ENCODE results near the gene GNAS-AS1. TPM values are rescaled to one million over a fixed set of nuclear protein-coding genes. Genes with fewer than 3 reads are reported as not detected.

GNAS-AS1 gene
- total RNA-seq, 1 experiment from 2014 or later = 1.6 TPM

GRCh38 chr20:58826271-58826670, 24.4 kb downstream of the GNAS-AS1 start:
- H3K27ac Mint-ChIP-seq (ENCODE audit: low read depth, unreplicated experiment) = no peak overlapping the region
- no peak overlapping the region for H3K4me3 Mint-ChIP-seq (ENCODE audit: unreplicated experiment)
- H3K9me3 Mint-ChIP-seq (ENCODE audit: unreplicated experiment) = no peaks in the 10 kb centered on the region
- no peak for DNase-seq (ENCODE audit: unreplicated experiment)
- H3K27me3 Mint-ChIP-seq (ENCODE audit: insufficient read depth, unreplicated experiment) = no peaks in the 10 kb centered on the region
- intact Hi-C loops (cut with micrococcal nuclease) = no loop called here
- peaks cover 6% of the 10 kb centered on the region for H3K36me3 Mint-ChIP-seq (ENCODE audit: insufficient read depth, unreplicated experiment)
- no peaks in the 10 kb centered on the region for H3K4me1 Mint-ChIP-seq (ENCODE audit: insufficient read depth, unreplicated experiment)
- no TSS peak for BruUV-seq (replicated peaks)
- ChIA-PET POLR2A (no interaction called here), CTCF (no interaction called here)
- no peak for TF ChIP-seq CTCF (IDR thresholded peaks at IDR 0.05; ENCODE audit: unreplicated experiment)

GRCh38 chr20:58825450-58825849, 25.3 kb downstream of the GNAS-AS1 start:
- intact Hi-C loops (cut with micrococcal nuclease) = no loop called here
- no peak for DNase-seq (ENCODE audit: unreplicated experiment)
- BruUV-seq (replicated peaks) = no TSS peak
- Mint-ChIP-seq H3K27ac (ENCODE audit: low read depth, unreplicated experiment) (no peak overlapping the region), H3K27me3 (ENCODE audit: insufficient read depth, unreplicated experiment) (no peaks in the 10 kb centered on the region), H3K9me3 (ENCODE audit: unreplicated experiment) (no peaks in the 10 kb centered on the region), H3K4me3 (ENCODE audit: unreplicated experiment) (no peak overlapping the region), H3K4me1 (ENCODE audit: insufficient read depth, unreplicated experiment) (no peaks in the 10 kb centered on the region), H3K36me3 (ENCODE audit: insufficient read depth, unreplicated experiment) (peaks cover 2% of the 10 kb centered on the region)
- no peak for TF ChIP-seq CTCF (IDR thresholded peaks at IDR 0.05; ENCODE audit: unreplicated experiment)
- ChIA-PET CTCF (no interaction called here), POLR2A (no interaction called here)

GRCh38 chr20:58824843-58825242, 25.9 kb downstream of the GNAS-AS1 start:
- intact Hi-C loops (cut with micrococcal nuclease) = no loop called here
- Mint-ChIP-seq H3K4me3 (ENCODE audit: unreplicated experiment) (no peak overlapping the region), H3K9me3 (ENCODE audit: unreplicated experiment) (no peaks in the 10 kb centered on the region), H3K27ac (ENCODE audit: low read depth, unreplicated experiment) (no peak overlapping the region), H3K27me3 (ENCODE audit: insufficient read depth, unreplicated experiment) (no peaks in the 10 kb centered on the region), H3K36me3 (ENCODE audit: insufficient read depth, unreplicated experiment) (peaks cover 4% of the 10 kb centered on the region), H3K4me1 (ENCODE audit: insufficient read depth, unreplicated experiment) (no peaks in the 10 kb centered on the region)
- no peak for TF ChIP-seq CTCF (IDR thresholded peaks at IDR 0.05; ENCODE audit: unreplicated experiment)
- BruUV-seq (replicated peaks) = no TSS peak
- CTCF ChIA-PET = interaction anchor here (0.9 kb wide), 1 partner anchor 13 kb away, joined by 5 read pairs; no protein-coding TSS in a partner anchor
- DNase-seq (ENCODE audit: unreplicated experiment) = no peak
- POLR2A ChIA-PET = no interaction called here

- Mint-ChIP-seq H3K27me3 (ENCODE audit: insufficient read depth, unreplicated experiment) (no peaks in the 10 kb centered on the region), H3K27ac (ENCODE audit: low read depth, unreplicated experiment) (no peak overlapping the region), H3K9me3 (ENCODE audit: unreplicated experiment) (no peaks in the 10 kb centered on the region), H3K4me1 (ENCODE audit: insufficient read depth, unreplicated experiment) (peaks cover 12% of the 10 kb centered on the region), H3K4me3 (ENCODE audit: unreplicated experiment) (no peak overlapping the region), H3K36me3 (ENCODE audit: insufficient read depth, unreplicated experiment) (peaks cover 4% of the 10 kb centered on the region)
- POLR2A ChIA-PET = no interaction called here
- intact Hi-C loops (cut with micrococcal nuclease) = no loop called here
- no peak for DNase-seq (ENCODE audit: unreplicated experiment)
- BruUV-seq (replicated peaks) = no TSS peak
- CTCF ChIA-PET = interaction anchor here (0.6 kb wide), 1 partner anchor 1407 kb away, joined by 3 read pairs; no protein-coding TSS in a partner anchor
- TF ChIP-seq CTCF (IDR thresholded peaks at IDR 0.05; ENCODE audit: unreplicated experiment) = no peak
Observed at GRCh38 chr20:58822748-58823730, 27.7 kb downstream of the GNAS-AS1 start.
